NCI-H2171 treated with DMSO at 0.1 percent for 48 hours (cell line): ENCODE measurements around the gene ATXN1.

Source experiments
- DNase-seq: peaks from one replicate; lab custom pipeline; 2025; lab: John Stamatoyannopoulos, UW

Gene ATXN1

GRCh38 chr6:16333580-16333979, 427.7 kb downstream of the ATXN1 start:
- no peak for DNase-seq

DNA sequence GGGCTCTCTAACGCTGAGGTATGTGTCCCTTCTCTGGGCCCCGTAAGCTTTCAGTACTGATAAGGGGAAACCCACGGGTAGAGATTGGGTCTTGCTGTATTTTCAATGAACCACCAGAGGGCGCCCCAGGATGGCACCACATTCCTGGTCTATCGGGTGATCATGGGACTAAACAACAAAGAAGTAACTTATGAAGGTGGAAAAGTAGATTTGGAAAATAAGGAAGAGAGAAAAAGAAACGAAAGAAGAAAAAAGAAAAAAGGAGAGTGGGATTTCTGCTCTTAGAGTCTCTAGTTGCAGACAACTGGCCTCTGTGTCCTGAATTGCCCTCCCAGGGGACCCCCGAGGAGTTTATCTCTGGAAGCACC, 429.1 kb downstream of the ATXN1 start:
- DNase-seq, result peak; percentile 69

DNA sequence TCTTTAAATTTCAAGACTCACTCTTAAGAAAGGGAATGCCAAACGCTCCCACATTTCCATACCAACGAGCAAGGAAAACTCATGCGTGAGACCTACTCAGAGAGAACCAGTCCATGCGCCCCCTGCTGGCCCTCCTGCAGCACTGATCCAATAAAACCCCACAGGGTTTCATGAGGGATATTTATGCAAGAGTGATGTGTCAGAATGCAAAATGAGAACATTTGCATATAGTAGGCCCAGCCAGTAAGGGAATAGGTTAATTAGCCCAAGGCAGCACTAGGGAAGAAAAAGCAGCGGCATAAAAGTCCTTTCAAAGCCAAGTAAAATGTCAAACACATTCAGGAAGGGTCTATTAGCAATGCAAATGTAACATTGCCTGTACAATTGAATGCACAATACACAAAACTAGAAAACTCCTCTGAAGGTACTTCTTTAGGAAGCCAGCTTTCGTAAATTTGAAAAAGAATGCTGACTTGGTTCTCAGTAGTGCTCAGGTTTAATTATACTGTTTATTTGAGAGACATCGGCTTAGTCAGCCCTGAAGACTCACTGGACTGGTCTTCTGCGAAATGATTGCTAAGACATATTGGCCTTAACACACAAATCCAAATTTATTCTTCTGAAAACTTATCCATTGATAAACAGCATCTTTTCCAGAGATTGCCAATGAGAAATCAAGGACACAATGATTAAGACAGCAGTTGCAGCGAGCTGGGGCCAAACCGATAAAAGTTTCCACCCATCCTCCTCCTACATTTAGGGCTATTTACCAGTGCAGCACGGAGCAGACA, 429.7 kb downstream of the ATXN1 start:
- peak; percentile 77 for DNase-seq

DNA sequence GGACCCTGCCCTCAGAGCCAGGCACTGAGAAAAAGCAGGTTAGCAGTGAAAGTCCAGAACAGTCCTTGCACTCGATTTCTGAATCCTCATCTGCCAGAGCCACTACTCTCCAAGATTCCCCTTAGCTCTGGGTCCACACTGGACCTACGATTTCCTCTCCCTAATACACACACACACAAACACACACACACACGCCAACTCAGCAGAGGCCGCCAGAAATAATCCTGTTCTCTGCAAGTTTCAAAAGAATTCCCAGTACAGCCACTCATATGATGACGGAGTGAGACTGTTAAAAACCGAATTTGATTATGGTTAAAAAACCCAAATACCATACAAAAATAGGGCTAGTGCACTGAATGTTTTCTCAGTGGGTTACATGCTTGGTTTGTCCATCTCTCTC, 432.0 kb downstream of the ATXN1 start:
- DNase-seq, result no peak

DNA sequence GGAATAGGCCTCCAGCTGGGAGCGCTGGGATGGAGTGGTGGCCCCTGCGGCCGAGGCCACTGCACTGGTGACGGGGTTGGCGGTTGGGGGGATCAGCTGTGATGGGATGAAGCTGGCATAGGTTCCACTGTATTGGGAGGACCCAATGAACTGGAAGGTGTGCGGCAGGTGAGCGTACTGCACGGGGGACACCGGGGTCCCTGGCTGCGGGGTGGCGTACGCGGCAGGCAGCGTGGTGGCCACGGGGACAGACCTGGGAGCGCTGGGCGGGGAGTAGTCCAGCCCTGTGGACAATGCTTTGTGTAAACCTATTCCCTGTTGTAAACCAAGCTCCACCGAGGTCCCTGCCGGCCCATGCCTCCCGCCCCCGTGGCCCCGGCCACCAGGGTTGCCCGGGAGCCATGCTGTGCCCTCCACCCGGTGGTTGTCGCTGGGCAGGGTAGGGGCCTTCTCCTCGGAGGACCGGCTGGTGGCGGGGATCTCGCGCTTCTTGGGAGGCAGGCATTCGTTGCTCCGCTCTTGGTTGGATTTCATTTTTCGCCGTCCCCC, 433.4 kb downstream of the ATXN1 start:
- DNase-seq, result no peak

DNA sequence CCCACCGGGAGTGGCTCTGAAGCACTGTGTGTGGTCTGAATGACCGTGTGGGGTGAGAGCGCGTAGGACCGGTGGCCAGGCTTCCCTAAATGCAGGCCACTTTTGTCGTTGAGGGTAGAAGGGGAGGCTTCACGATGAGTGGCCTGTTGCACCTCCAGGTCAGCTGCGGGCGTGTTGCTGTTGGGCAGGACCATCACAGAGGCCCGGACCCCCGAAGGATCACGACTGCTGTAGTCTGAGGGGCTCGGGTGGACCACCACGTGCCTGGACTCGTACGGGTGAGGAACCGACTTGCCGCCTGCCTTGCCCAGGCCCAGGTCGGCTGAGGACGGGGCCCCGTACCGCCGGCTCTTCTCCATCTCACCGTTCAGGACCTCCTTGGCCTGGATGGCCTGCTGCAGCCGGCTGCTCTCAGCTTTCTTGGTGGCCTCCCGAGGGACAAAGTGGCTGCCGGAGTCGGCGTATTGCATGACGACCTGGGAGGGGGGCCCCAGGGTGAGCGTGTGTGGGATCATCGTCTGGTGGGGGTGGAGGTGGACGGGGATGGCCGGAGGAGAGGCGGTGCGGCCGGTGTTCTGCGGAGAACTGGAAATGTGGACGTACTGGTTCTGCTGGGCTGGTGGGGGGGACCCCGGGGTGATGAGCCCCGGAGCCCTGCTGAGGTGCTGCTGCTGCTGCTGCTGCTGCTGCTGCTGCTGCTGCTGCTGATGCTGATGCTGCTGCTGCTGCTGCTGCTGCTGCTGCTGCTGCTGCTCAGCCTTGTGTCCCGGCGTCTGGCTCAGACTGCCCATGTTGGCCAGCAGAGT, 434.1 kb downstream of the ATXN1 start:
- DNase-seq, result no peak

GRCh38 chr6:16326531-16326930, 434.7 kb downstream of the ATXN1 start:
- DNase-seq, result no peak

GRCh38 chr6:16324606-16325225, 436.5 kb downstream of the ATXN1 start:
- no peak for DNase-seq

GRCh38 chr6:16324184-16324583, 437.1 kb downstream of the ATXN1 start:
- DNase-seq, result no peak

GRCh38 chr6:16322666-16323312, 438.5 kb downstream of the ATXN1 start:
- DNase-seq, result peak; percentile 93

- no peak for DNase-seq
Measured at GRCh38 chr6:16321826-16322225, 439.4 kb downstream of the ATXN1 start.

- no peak for DNase-seq
Measured at GRCh38 chr6:16321341-16321710, 439.9 kb downstream of the ATXN1 start.

DNA sequence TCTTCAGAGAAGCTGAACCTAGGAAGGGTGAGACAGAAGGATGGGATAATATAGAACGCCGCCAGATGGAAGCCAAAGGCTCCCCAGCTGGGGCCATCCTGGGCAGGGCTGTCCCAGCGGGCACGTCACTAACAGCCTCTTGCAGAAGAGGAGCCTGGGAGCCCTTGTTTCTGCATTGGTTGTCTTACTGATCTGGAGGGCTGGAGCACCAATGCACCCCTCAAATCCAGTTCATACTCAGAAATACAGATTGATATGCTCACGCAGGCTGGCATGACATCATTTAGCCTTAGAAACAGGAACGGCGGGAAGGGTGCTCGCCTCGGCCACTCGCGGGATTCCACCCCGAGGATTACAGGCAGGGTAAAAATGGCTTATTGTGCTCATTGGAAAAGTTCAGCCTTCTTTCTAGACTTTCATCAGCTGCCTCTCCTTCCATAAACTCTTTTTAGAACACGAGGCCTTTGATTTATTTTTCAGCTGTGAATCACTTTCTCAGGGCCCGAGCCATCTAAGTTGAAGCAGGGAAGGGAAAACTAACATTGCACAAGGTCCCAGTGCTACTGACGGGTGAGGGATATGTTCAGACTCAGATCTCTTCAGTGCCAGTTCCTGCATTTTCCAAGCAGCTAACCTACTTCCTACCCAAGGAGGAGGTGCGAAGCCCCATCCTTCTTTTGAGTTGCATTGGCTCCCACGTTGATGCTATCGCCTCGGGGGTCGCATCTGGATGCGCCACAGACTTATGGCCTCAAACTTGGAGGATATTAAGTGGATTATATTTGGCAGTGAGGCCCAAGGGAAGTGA, 440.5 kb downstream of the ATXN1 start:
- peak; percentile 91 for DNase-seq

DNA sequence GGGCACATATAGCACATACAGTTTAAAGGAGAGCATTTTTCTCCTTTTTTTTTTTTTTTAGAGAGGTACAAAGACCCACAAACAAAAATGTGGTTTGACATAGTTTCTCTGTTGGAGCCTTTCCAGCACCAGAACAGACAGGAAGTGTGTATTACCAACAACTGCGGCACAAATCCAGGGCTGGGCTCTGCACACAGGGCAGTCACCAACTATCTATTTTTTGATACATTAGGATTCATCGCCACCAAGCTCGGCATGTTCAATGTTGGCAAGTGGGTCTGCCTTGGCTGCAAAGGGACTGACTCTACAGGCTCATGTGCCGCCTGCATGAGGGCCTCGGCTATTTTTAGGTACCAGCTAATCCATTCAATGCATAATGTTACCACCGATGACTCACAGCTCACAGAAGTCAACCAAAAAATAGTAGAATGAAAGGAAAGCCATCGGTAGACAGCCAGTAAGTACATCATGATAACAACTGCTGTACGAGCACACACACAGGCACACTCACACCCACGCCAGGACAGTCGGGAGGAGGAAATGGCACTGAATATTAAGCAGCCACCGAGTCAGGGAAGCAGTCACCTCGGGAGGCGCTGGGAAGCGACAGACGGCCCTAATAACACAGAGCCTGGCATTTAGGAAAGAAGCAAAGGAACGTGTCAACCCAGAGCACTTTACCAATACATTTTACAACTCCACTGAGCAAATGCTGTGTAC, 441.3 kb downstream of the ATXN1 start:
- DNase-seq, result peak; percentile 90

- no peak for DNase-seq
Measured at GRCh38 chr6:16318953-16319720, 442.1 kb downstream of the ATXN1 start.

GRCh38 chr6:16318538-16318937, 442.7 kb downstream of the ATXN1 start:
- DNase-seq, result no peak

- peak; percentile 78 for DNase-seq
Measured at GRCh38 chr6:16316741-16317251, 444.5 kb downstream of the ATXN1 start.

DNA sequence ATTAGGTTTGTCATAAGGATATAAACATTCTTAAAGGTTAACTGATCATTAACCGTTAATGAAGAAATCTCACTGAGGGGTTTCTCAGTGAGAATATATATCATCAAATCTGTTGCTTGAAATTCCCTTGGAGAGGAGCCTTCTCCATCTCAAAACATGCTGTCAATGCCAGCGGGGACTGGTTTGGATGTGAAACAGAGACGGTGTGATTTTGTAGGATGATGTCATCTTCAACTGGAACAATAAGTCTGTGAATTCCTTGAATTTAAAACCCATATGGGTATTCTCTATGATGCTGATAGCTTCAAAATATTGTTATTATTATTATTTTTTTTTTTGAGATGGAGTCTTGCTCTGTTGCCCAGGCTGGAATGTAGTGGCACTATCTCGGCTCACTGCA, 447.0 kb downstream of the ATXN1 start:
- no peak for DNase-seq

DNA sequence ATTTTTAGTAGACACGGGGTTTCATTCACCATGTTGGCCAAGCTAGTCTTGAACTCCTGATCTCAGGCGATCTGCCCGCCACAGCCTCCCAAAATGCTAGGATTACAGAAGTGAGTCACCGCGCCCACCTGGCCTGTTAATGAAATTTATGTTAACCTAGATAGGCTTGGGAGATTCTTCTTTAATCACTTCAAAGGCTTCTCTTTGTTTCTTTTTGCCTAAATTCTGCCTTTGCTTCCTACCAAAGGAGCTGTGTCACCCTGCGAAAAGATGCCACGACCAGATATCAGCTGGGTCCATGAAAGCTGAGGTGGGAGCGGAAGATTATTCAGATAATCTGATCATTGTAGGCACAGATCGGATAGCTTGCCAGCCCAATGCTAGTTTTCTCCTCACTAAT, 447.5 kb downstream of the ATXN1 start:
- DNase-seq, result no peak

GRCh38 chr6:16311763-16312162, 449.5 kb downstream of the ATXN1 start:
- DNase-seq, result peak; percentile 59
